ENCODE data around the gene EGFR.
A peak's percentile ranks its signal among the peaks of the same experiment; 100 is the strongest.

The EGFR gene

DNA sequence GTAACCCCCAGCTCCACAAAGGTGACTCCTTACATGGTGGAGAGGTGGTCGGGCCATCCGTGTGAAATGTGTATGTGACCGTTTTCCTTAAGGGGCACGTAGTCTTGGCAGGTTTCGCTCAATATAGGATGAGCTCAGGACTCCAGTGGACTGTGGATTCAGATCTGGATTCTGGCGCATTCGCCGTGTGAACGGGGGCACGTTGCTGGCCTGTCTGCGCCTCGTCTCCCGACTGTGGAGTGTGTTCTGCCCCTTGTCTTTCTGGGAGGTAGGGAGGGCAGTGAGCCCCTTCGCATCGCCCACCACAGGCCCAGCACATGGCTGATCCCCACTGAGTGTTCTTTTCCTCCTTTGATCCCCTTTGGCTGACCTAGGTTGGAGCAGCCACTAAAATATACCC, 165.1 kb downstream of the EGFR start:
- no peak for DNase-seq (ENCODE audit: low read depth)
- TF ChIP-seq, protein P1, sequence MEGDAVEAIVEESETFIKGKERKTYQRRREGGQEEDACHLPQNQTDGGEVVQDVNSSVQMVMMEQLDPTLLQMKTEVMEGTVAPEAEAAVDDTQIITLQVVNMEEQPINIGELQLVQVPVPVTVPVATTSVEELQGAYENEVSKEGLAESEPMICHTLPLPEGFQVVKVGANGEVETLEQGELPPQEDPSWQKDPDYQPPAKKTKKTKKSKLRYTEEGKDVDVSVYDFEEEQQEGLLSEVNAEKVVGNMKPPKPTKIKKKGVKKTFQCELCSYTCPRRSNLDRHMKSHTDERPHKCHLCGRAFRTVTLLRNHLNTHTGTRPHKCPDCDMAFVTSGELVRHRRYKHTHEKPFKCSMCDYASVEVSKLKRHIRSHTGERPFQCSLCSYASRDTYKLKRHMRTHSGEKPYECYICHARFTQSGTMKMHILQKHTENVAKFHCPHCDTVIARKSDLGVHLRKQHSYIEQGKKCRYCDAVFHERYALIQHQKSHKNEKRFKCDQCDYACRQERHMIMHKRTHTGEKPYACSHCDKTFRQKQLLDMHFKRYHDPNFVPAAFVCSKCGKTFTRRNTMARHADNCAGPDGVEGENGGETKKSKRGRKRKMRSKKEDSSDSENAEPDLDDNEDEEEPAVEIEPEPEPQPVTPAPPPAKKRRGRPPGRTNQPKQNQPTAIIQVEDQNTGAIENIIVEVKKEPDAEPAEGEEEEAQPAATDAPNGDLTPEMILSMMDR (IDR thresholded peaks at IDR 0.05; ENCODE audit: control insufficient read depth, extremely low read depth, insufficient read depth), result no peak
- no peak overlapping the region for H3K4me3 ChIP-seq (ENCODE audit: low read depth, low read length)

GRCh38 chr7:55185321-55185802, 166.5 kb downstream of the EGFR start:
- TF ChIP-seq, protein P1 (IDR thresholded peaks at IDR 0.05; ENCODE audit: control insufficient read depth, extremely low read depth, insufficient read depth), result no peak
- DNase-seq (ENCODE audit: low read depth), result peak; percentile 55
- no peak overlapping the region for H3K4me3 ChIP-seq (ENCODE audit: low read depth, low read length)

DNA sequence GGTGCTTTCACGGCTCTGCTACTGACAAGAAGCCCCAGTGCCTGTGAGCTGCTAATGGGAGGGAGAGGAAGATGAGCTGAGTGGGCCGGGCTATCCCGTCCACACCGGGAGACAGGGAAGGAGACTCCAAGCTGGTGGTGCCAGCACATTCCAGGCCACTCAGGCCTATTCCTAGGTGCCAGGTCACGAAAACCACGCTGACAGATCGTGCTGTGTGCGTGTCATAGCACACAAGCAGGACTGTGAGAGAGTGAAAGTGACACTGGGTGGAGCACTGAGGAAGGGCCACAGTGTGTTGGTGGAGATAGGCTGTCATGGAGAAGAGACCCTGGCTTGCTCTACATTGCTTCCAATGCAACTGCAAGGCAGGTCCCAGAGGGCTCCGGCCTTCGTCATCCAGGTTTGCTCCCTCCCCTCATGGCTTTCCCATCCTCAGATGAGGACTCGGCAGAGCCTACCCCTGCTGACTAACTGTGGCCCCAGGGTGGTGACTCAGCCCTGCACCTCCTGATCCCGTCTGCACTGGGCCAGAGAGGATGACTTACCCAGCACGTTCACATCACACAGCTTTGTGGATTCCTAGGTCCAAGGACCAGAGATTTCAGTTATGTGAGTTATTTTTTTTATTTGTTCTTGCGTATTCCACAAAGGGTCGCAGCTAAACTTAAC, 167.3 kb downstream of the EGFR start:
- TF ChIP-seq, protein P1 (IDR thresholded peaks at IDR 0.05; ENCODE audit: control insufficient read depth, extremely low read depth, insufficient read depth), result no peak
- DNase-seq (ENCODE audit: low read depth), result no peak
- H3K4me3 ChIP-seq (ENCODE audit: low read depth, low read length), result no peak overlapping the region

DNA sequence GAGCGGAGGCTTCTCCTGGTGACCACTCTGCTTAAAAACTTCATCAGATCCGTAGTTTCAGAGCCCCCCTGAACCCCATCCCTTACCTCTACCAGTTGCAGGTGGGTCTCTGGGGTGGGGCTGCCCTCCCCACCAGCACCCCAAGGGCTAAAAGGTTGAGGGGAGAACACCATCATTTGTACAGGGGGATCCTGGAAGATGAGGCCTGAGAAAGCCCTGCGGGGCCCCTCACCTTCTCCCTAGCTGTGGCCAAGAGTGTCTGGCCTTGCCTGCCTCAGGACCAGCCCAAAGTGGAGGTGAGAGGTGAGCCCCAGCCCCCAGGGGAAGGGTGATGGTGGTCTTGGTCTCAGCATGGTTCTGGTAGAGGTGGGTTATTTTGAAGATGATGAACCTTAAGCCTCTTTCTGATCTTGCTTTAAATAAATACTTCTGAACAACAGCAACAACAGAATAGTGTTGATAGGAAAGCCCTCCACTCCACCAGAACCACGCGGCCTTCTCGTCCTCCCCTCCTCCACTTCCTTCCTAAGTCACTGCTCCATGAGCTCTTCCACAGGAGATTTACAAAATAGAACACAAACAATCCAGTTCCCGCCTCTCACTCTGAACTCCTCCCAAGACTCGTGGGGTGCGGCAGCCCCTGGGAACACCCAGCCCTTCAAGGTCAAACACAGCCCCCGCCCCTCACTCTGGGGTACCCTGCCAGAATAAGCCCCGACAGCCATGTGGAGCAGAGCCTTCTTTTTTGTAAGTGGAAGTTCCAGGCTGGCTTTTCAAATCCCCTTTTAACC, 169.1 kb downstream of the EGFR start:
- H3K4me3 ChIP-seq (ENCODE audit: low read depth, low read length), result no peak overlapping the region
- TF ChIP-seq, protein P1 (IDR thresholded peaks at IDR 0.05; ENCODE audit: control insufficient read depth, extremely low read depth, insufficient read depth), result no peak
- DNase-seq (ENCODE audit: low read depth), result no peak

DNA sequence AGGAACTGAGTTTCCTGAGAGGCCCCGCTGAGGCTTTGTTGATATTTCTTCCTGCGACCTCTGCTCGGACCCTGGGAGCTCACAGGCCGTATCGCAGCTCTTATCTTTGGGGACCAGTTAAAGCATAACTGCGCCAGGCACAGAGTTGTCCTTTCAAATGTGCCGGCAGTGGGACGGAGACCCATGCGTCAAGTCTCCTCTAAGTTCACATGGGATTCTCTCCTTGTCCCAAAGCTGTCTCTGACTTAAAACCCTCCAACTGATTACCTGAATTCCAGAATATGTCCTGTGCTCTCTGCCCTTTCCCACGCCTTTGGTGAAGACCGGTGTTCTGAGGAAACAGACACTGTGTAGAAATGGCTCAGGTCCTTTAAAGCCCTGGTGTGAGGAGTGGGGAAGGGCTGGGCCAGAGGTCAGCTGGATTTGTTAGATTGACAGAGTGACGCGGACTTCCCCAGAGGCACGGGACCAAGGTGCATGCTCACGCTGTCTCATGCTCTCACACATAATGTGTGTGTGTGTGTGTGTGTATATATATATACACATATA, 169.8 kb downstream of the EGFR start:
- H3K4me3 ChIP-seq (ENCODE audit: low read depth, low read length), result no peak overlapping the region
- DNase-seq (ENCODE audit: low read depth), result no peak
- TF ChIP-seq, protein P1 (IDR thresholded peaks at IDR 0.05; ENCODE audit: control insufficient read depth, extremely low read depth, insufficient read depth), result no peak

DNA sequence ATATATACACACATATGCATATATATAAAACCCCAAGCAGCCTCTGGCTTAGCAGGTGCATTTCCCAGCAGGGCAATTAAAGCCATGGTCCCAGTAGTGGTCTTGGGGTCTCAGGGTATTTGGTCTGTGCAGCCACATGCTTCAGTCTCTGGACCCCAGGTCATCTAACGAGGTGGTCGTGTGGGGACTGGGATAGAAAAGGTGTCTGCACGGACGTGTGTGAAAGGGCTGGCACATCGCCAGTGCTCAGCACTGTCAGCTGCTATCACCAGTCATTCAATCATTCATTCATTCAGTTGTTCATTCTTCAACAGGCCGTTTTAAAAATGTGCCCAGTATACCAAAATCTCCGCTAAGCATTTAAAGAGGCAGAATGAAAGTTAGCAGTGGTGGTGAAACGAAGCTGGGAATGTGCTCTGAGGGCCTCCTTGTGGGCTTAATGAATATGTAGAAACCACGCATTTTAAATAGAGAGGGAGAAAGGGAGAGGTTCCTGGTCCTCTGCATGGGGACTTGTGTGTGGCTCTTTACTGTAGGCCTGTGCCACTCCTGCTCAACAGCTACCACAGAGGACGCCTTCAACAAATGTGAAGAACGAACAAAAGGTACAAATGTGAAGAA, 170.4 kb downstream of the EGFR start:
- TF ChIP-seq, protein P1 (IDR thresholded peaks at IDR 0.05; ENCODE audit: control insufficient read depth, extremely low read depth, insufficient read depth), result no peak
- H3K4me3 ChIP-seq (ENCODE audit: low read depth, low read length), result no peak overlapping the region
- no peak for DNase-seq (ENCODE audit: low read depth)

All from LNCaP clone FGC (cell line).